Measurements from ENCODE around the gene BRINP3.

DNA sequence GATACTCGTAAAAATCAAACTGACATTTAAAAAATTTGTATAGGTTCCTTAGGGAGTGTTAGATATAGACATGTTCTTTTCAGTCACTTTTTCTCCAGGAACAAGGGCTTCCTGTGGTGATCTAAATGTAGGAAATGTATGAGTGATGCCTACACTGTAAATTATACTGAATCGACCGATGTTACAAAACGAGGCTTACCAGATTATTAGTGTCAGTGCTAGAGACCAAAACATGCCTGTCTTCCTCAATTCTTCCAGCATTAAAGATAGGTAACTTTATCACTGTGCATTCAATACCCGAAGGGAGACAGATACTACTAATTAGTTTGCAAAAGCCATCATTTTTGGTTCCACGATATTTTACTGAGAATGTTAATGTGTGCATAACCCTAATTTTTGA, 86.1 kb downstream of the BRINP3 start:
- TF ChIP-seq, protein P1, sequence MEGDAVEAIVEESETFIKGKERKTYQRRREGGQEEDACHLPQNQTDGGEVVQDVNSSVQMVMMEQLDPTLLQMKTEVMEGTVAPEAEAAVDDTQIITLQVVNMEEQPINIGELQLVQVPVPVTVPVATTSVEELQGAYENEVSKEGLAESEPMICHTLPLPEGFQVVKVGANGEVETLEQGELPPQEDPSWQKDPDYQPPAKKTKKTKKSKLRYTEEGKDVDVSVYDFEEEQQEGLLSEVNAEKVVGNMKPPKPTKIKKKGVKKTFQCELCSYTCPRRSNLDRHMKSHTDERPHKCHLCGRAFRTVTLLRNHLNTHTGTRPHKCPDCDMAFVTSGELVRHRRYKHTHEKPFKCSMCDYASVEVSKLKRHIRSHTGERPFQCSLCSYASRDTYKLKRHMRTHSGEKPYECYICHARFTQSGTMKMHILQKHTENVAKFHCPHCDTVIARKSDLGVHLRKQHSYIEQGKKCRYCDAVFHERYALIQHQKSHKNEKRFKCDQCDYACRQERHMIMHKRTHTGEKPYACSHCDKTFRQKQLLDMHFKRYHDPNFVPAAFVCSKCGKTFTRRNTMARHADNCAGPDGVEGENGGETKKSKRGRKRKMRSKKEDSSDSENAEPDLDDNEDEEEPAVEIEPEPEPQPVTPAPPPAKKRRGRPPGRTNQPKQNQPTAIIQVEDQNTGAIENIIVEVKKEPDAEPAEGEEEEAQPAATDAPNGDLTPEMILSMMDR (IDR thresholded peaks at IDR 0.05), result no peak
- TF ChIP-seq POLR2A (IDR thresholded peaks at IDR 0.05), result no peak
